ENCODE measurements around the gene SDC1. TPM values are rescaled to one million over a fixed set of nuclear protein-coding genes. Genes with fewer than 3 reads are reported as not detected.

SDC1 gene
- total and polyA plus RNA-seq, 2 of the 8 experiments (the other 6 are each of a cell fraction or from before 2014, with no cell fraction given) = 45.3 to 73.3 TPM

- DNase-seq (ENCODE audit: low read depth in 1 of 2, low spot score in 2 of 2) (no peak), FAIRE-seq (no peak)
- Histone ChIP-seq H4K8ac (ENCODE audit: extremely low read depth, insufficient read depth, low read length) (no peak overlapping the region), H3K14ac (ENCODE audit: insufficient read length) (no peak overlapping the region), H2AFZ (ENCODE audit: low read length) (no peak overlapping the region), H2BK20ac (ENCODE audit: low read length) (no peak overlapping the region), H3K9me3 (ENCODE audit: insufficient read depth in 2 of 2, low read depth in 1 of 2, low read length in 1 of 2) (no peaks in the 10 kb centered on the region), H2AK5ac (ENCODE audit: low read depth, low read length) (no peak overlapping the region), H3K4me2 (ENCODE audit: insufficient read depth in 1 of 2, low read depth in 2 of 2, low read length in 2 of 2) (no peak overlapping the region), H4K5ac (ENCODE audit: insufficient read length, low read depth, low read length) (no peak overlapping the region), H3K4me3 (ENCODE audit: extremely low read depth in 1 of 4, insufficient read depth in 2 of 4, low read depth in 3 of 4, low read length in 4 of 4) (no peak overlapping the region), H3K27ac (ENCODE audit: low read depth, low read length) (no peak overlapping the region), H2BK12ac (ENCODE audit: low read depth, low read length) (no peak overlapping the region), H4K91ac (replicated peaks; ENCODE audit: insufficient read length, low read length) (no peak overlapping the region), H3K4ac (replicated peaks; ENCODE audit: insufficient read length, low read depth, low read length) (no peak overlapping the region), H3K18ac (ENCODE audit: extremely low read depth, low read length) (no peak overlapping the region), H3K4me1 (replicated peaks in 1 of 4; ENCODE audit: control insufficient read depth in 3 of 4, insufficient read depth in 4 of 4, low read length in 3 of 4) (peaks cover 0 to 19% (median 7%) of the 10 kb centered on the region in 4 experiments; a peak in 5 of 7 replicates), H3K79me1 (ENCODE audit: low read depth, low read length) (no peaks in the 10 kb centered on the region), H3K23ac (ENCODE audit: insufficient read length) (no peak overlapping the region), H3K36me3 (ENCODE audit: control insufficient read depth in 2 of 4, insufficient read depth in 4 of 4, low read length in 3 of 4) (no peaks in the 10 kb centered on the region), H3K23me2 (ENCODE audit: low read depth, low read length) (peaks cover 3% of the 10 kb centered on the region; the same call in 1 of the 2 replicates), H3K56ac (replicated peaks; ENCODE audit: insufficient read length, low read depth, low read length) (no peak overlapping the region), H3K9ac (replicated peaks in 1 of 4; ENCODE audit: extremely low read depth in 1 of 4, low read depth in 3 of 4, low read length in 3 of 4) (no peak overlapping the region), H2BK15ac (ENCODE audit: low read length) (no peak overlapping the region), H3K79me2 (ENCODE audit: control insufficient read depth in 1 of 2, insufficient read depth in 2 of 2, low read length in 2 of 2) (no peaks in the 10 kb centered on the region; a peak in 1 of 4 replicates), H3K27me3 (replicated peaks in 1 of 4; ENCODE audit: control insufficient read depth in 3 of 4, extremely low read depth in 1 of 4, insufficient read depth in 3 of 4, low read length in 3 of 4) (no peaks in the 10 kb centered on the region), H4K20me1 (replicated peaks in 1 of 2; ENCODE audit: control insufficient read depth in 1 of 2, insufficient read depth in 2 of 2, low read length in 2 of 2) (peaks cover 0 to 3% of the 10 kb centered on the region in 2 experiments), H2BK120ac (replicated peaks; ENCODE audit: low read depth, low read length) (no peak overlapping the region), H2BK5ac (ENCODE audit: low read depth, low read length) (no peak overlapping the region)
- POLR2A ChIA-PET (ENCODE audit: partially characterized antibody) = interaction anchor here (1.7 kb wide), 1 partner anchor 65 kb away, joined by 3 read pairs; no protein-coding TSS in a partner anchor
- CTCF ChIA-PET (ENCODE audit: partially characterized antibody) = interaction anchor here (0.8 to 2.2 kb wide), 7 partner anchors 8 to 71 kb away, joined by 3 to 11 read pairs (median 7); no protein-coding TSS in a partner anchor
- 92% methylated on average over 13 of the region's 14 CpGs; no CpG with 5 or more reads in 1 of the 2 experiments for WGBS, 2 experiments (ENCODE audit: extremely low coverage in 1 of 2, insufficient coverage in 1 of 2, insufficient read length in 1 of 2, insufficient replicate concordance in 2 of 2, low coverage in 1 of 2, low lambda C conversion rate in 2 of 2, missing lambda C conversion rate in 1 of 2)
- TF ChIP-seq SP1 (IDR thresholded peaks at IDR 0.05; ENCODE audit: low read depth, low read length) (no peak), SP2 (IDR thresholded peaks at IDR 0.05; ENCODE audit: low read length) (no peak), ASH2L (IDR thresholded peaks at IDR 0.05; ENCODE audit: low read length) (no peak), BACH1 (IDR thresholded peaks at IDR 0.05; ENCODE audit: low read length) (no peak), MAFK (IDR thresholded peaks at IDR 0.05; ENCODE audit: low read depth, low read length) (no peak), SRF (IDR thresholded peaks at IDR 0.05; ENCODE audit: low read depth, low read length) (no peak), BRCA1 (IDR thresholded peaks at IDR 0.05; ENCODE audit: low read depth, low read length) (no peak), SP4 (IDR thresholded peaks at IDR 0.05; ENCODE audit: low read length) (no peak), USF2 (IDR thresholded peaks at IDR 0.05; ENCODE audit: low read length) (no peak), ATF2 (IDR thresholded peaks at IDR 0.05; ENCODE audit: low read length) (no peak), HDAC2 (IDR thresholded peaks at IDR 0.05; ENCODE audit: borderline replicate concordance in 1 of 2, low read depth in 2 of 2, low read length in 2 of 2) (no peak)
Measured at GRCh38 chr2:20170704-20171250, 54.2 kb downstream of the SDC1 start.
